DOHH2 (cell line): ENCODE measurements around the gene TSPAN14.
A peak's percentile ranks its signal among the peaks of the same experiment; 100 is the strongest.

Experiments
- H3F3A ChIP-seq: fragments of 200-600 bp; sonication (generic), shearing (Covaris generic); 2 replicates; pipeline ENCODE4 v1.6.0; 2016; ENCODE audit warnings: antibody characterized with exemption, mild to moderate bottlenecking; ENCODE audit not compliant: control insufficient read depth, insufficient read depth
- H3K27ac ChIP-seq: fragments of 200-600 bp; sonication (generic); 2 replicates; pipeline ENCODE4 v1.5.1; 2014; ENCODE audit warnings: low read depth, mild to moderate bottlenecking, low read length, moderate library complexity
- H3K27me3 ChIP-seq: fragments of 200-600 bp; sonication (generic); 2 replicates; pipeline ENCODE4 v1.6.1; 2014; ENCODE audit warnings: mild to moderate bottlenecking, low read length, mixed read lengths; ENCODE audit not compliant: control insufficient read depth
- H3K36me3 ChIP-seq: fragments of 200-600 bp; sonication (generic); 2 replicates; pipeline ENCODE4 v1.6.1; 2014; ENCODE audit warnings: mild to moderate bottlenecking, low read length, moderate library complexity, mixed read lengths; ENCODE audit not compliant: control insufficient read depth
- H3K4me1 ChIP-seq: fragments of 200-600 bp; sonication (generic); 2 replicates; pipeline ENCODE4 v1.6.1; 2014; ENCODE audit warnings: mild to moderate bottlenecking, low read length, mixed read lengths; ENCODE audit not compliant: control insufficient read depth
- H3K4me2 ChIP-seq: fragments of 200-600 bp; sonication (generic); 2 replicates; pipeline ENCODE4 v1.6.0; 2014; ENCODE audit warnings: mild to moderate bottlenecking, low read length, moderate library complexity
- H3K4me3 ChIP-seq: fragments of 200-600 bp; sonication (generic); 2 replicates; pipeline ENCODE4 v1.5.1; 2014; ENCODE audit warnings: mild to moderate bottlenecking, low read length, mixed read lengths
- H3K79me2 ChIP-seq: fragments of 200-600 bp; sonication (generic); 2 replicates; pipeline ENCODE4 v1.6.1; 2014; ENCODE audit warnings: mild to moderate bottlenecking, low read length, mixed read lengths; ENCODE audit not compliant: control insufficient read depth
- H3K9me2 ChIP-seq: fragments of 200-600 bp; sonication (generic); replicated peaks from 2 replicates; pipeline ENCODE4 v1.6.1; 2014; ENCODE audit warnings: mild to moderate bottlenecking, low read length, mixed read lengths; ENCODE audit not compliant: control insufficient read depth
- H3K9me3 ChIP-seq: fragments of 200-600 bp; sonication (generic); 2 replicates; pipeline ENCODE4 v1.6.1; 2014; ENCODE audit warnings: antibody characterized with exemption, low read length, mixed read lengths; ENCODE audit not compliant: control insufficient read depth, insufficient read depth
- H4K20me1 ChIP-seq: fragments of 200-600 bp; sonication (generic); 2 replicates; pipeline ENCODE4 v1.6.0; 2014; ENCODE audit warnings: low read depth, mild to moderate bottlenecking, antibody characterized with exemption, low read length, moderate library complexity; ENCODE audit not compliant: control insufficient read depth, insufficient read depth
- CTCF ChIP-seq: fragments of 200-600 bp; sonication (generic); IDR thresholded peaks from one replicate; pipeline ENCODE4 v1.5.1; 2014; ENCODE audit warnings: antibody characterized with exemption, mild to moderate bottlenecking, low read depth, low read length; ENCODE audit not compliant: poor library complexity, severe bottlenecking
- EZH2phosphoT487 ChIP-seq: fragments of 200-600 bp; sonication (generic); IDR thresholded peaks from 2 replicates; pipeline ENCODE4 v1.6.1; 2017; ENCODE audit warnings: borderline replicate concordance, mild to moderate bottlenecking, antibody characterized with exemption, low read length, moderate library complexity, mixed read lengths

Gene TSPAN14

GRCh38 chr10:80579849-80580637, 125.9 kb downstream of the TSPAN14 start:
- Histone ChIP-seq H3K79me2 (no peaks in the 10 kb centered on the region), H3F3A (no peaks in the 10 kb centered on the region), H3K4me3 (peak overlapping the region; percentile 43), H3K4me1 (peaks cover 27% of the 10 kb centered on the region), H3K27me3 (no peaks in the 10 kb centered on the region), H3K4me2 (peak overlapping the region; percentile 69), H4K20me1 (no peaks in the 10 kb centered on the region), H3K9me2 (no peaks in the 10 kb centered on the region), H3K36me3 (no peaks in the 10 kb centered on the region), H3K27ac (peak overlapping the region; percentile 73), H3K9me3 (no peaks in the 10 kb centered on the region)
- TF ChIP-seq EZH2phosphoT487 (no peak), CTCF (no peak)

- Histone ChIP-seq H4K20me1 (no peaks in the 10 kb centered on the region), H3K4me3 (no peak overlapping the region), H3K9me3 (no peaks in the 10 kb centered on the region), H3K4me1 (peaks cover 27% of the 10 kb centered on the region), H3K79me2 (no peaks in the 10 kb centered on the region), H3K27me3 (no peaks in the 10 kb centered on the region), H3K27ac (no peak overlapping the region), H3K9me2 (no peaks in the 10 kb centered on the region), H3F3A (no peaks in the 10 kb centered on the region), H3K4me2 (no peak overlapping the region), H3K36me3 (no peaks in the 10 kb centered on the region)
- TF ChIP-seq EZH2phosphoT487 (no peak), CTCF (no peak)
These were observed 126.7 kb downstream of the TSPAN14 start for GRCh38 chr10:80580638-80581468.

- no peak overlapping the region for H3K27ac ChIP-seq
- H3K4me1 ChIP-seq, result peaks cover 27% of the 10 kb centered on the region
- TF ChIP-seq CTCF (no peak), EZH2phosphoT487 (no peak)
- H3K9me2 ChIP-seq, result no peaks in the 10 kb centered on the region
- H3K4me2 ChIP-seq, result no peak overlapping the region
- H4K20me1 ChIP-seq, result no peaks in the 10 kb centered on the region
- H3K36me3 ChIP-seq, result no peaks in the 10 kb centered on the region
- no peaks in the 10 kb centered on the region for H3K79me2 ChIP-seq
- H3K9me3 ChIP-seq, result no peaks in the 10 kb centered on the region
- no peaks in the 10 kb centered on the region for H3K27me3 ChIP-seq
- H3K4me3 ChIP-seq, result no peak overlapping the region
- no peaks in the 10 kb centered on the region for H3F3A ChIP-seq
These were observed 127.3 kb downstream of the TSPAN14 start for GRCh38 chr10:80581469-80581835.
